Stomach (tissue), 4 donors: Measurements from ENCODE around the gene GRB14.

Experiments used
- EP300 ChIP-seq: sonication (generic); formaldehyde crosslinking; IDR thresholded peaks from one replicate; pipeline ENCODE4 v1.6.1; 2017; ENCODE audit warnings: antibody characterized with exemption
- POLR2A ChIP-seq, 4 donors: fragments of 450-650 bp; IDR thresholded peaks; one replicate each; pipeline ENCODE4 v1.6.1; 2016; ENCODE audit warnings: antibody characterized with exemption in 4 of 4, control low read depth in 2 of 4, mild to moderate bottlenecking in 1 of 4, moderate library complexity in 1 of 4
- POLR2AphosphoS5 ChIP-seq, 3 donors: sonication (generic); formaldehyde crosslinking; IDR thresholded peaks; one replicate each; pipeline ENCODE4 v1.6.1; 2016; ENCODE audit warnings: antibody characterized with exemption in 3 of 3
- TF ChIP-seq, protein P1 (sequence below), 7 experiments: fragments of 450-650 bp in 4 of 7; fragments of 200-600 bp in 3 of 7; sonication (generic) in 3 of 7; IDR thresholded peaks; one replicate each; pipeline ENCODE4 v1.5.1; 2016 to 2019; ENCODE audit warnings: antibody characterized with exemption in 7 of 7, control low read depth in 2 of 7, mild to moderate bottlenecking in 1 of 7

- TF ChIP-seq, protein P1, sequence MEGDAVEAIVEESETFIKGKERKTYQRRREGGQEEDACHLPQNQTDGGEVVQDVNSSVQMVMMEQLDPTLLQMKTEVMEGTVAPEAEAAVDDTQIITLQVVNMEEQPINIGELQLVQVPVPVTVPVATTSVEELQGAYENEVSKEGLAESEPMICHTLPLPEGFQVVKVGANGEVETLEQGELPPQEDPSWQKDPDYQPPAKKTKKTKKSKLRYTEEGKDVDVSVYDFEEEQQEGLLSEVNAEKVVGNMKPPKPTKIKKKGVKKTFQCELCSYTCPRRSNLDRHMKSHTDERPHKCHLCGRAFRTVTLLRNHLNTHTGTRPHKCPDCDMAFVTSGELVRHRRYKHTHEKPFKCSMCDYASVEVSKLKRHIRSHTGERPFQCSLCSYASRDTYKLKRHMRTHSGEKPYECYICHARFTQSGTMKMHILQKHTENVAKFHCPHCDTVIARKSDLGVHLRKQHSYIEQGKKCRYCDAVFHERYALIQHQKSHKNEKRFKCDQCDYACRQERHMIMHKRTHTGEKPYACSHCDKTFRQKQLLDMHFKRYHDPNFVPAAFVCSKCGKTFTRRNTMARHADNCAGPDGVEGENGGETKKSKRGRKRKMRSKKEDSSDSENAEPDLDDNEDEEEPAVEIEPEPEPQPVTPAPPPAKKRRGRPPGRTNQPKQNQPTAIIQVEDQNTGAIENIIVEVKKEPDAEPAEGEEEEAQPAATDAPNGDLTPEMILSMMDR (IDR thresholded peaks at IDR 0.05) = no peak
- TF ChIP-seq POLR2AphosphoS5 (IDR thresholded peaks at IDR 0.05) (no peak), EP300 (no peak), POLR2A (IDR thresholded peaks at IDR 0.05) (no peak)
Observed at GRCh38 chr2:164661349-164661748, 40.1 kb upstream of the GRB14 start.
